K562 (cell line): Measurements from ENCODE around the gene CRIM1. TPM values are rescaled to one million over a fixed set of nuclear protein-coding genes. Genes with fewer than 3 reads are reported as not detected.

ENCODE experiments used
- ATAC-seq: fragments of 200-7000 bp; cut with Tn5 transposase; 3 replicates; pipeline ENCODE4 v1.9.1; 2020; ENCODE audit warnings: moderate library complexity
- BruUV-seq: library from RNA; stranded (reverse); fragments of 400-500 nt; replicated peaks from 2 replicates; lab custom pipeline; 2021; lab: Mats Ljungman, UMichigan
- CTCF ChIA-PET: fragments of 300-600 bp; formaldehyde crosslinking; extraction: SDS; loops from one replicate; lab custom pipeline; 2021; ENCODE audit warnings: low intra/inter-chr PET ratio; lab: Yijun Ruan, JAX
- POLR2A ChIA-PET: fragments of 300-600, 350-650 bp; sonication (Branson Sonifier 250); formaldehyde crosslinking; extraction: SDS; loops from one replicate; lab custom pipeline; 2021; ENCODE audit warnings: antibody characterized with exemption, inconsistent platforms; lab: Yijun Ruan, JAX
- DNase-seq, 4 experiments: peaks; one replicate each; pipeline versions ENCODE4 v3.0.0 to v3.0.0-alpha.2; 2011 to 2018; ENCODE audit warnings: low spot score in 3 of 4, mixed read lengths in 3 of 4; ENCODE audit errors: extremely low read depth in 1 of 4
- FAIRE-seq: peaks from 2 replicates; lab custom pipeline; 2011; peaks lifted over from hg19 to GRCh38; lab: Jason Lieb, UNC
- H2AFZ ChIP-seq: 2 replicates; pipeline ENCODE4 v1.6.0; 2011; ENCODE audit warnings: low read depth, low read length, control low read depth, inconsistent platforms
- H3K27ac ChIP-seq: fragments of 200-600 bp; 3 replicates; pipeline ENCODE4 v1.8.0; 2011; ENCODE audit warnings: low read depth, mild to moderate bottlenecking, control low read depth, inconsistent platforms, low read length, moderate library complexity, mixed read lengths; ENCODE audit errors: extremely low read depth
- H3K27me3 ChIP-seq, 2 experiments: fragments of 300-600 bp in 1 of 2; 2 replicates in 1 of 2; 3 replicates in 1 of 2; pipeline versions ENCODE4 v1.6.0 to v1.8.0; 2011; ENCODE audit warnings: inconsistent platforms in 2 of 2, low read length in 2 of 2, mild to moderate bottlenecking in 1 of 2, mixed read lengths in 1 of 2, moderate library complexity in 1 of 2; ENCODE audit not compliant: control insufficient read depth in 2 of 2, insufficient read depth in 2 of 2
- H3K36me3 ChIP-seq: fragments of 300-600 bp; 3 replicates; pipeline ENCODE4 v1.8.0; 2011; ENCODE audit warnings: mild to moderate bottlenecking, low read length, inconsistent platforms; ENCODE audit not compliant: control insufficient read depth, insufficient read depth
- H3K4me1 ChIP-seq, 2 experiments: fragments of 200-600 bp in 1 of 2; replicated peaks in 1 of 2; 2 replicates in 1 of 2; 3 replicates in 1 of 2; pipeline versions ENCODE4 v1.5.1 to v1.8.0; 2011; ENCODE audit warnings: inconsistent platforms in 2 of 2, low read length in 2 of 2, mild to moderate bottlenecking in 1 of 2, mixed read lengths in 1 of 2, moderate library complexity in 1 of 2; ENCODE audit not compliant: control insufficient read depth in 2 of 2, insufficient read depth in 2 of 2
- H3K4me2 ChIP-seq: 2 replicates; pipeline ENCODE4 v1.6.1; 2011; ENCODE audit warnings: low read length, control low read depth, inconsistent platforms, mixed read lengths; ENCODE audit not compliant: insufficient read depth
- H3K4me3 ChIP-seq: fragments of 200-600 bp; sonication (generic), shearing (Covaris generic); 2 replicates; pipeline ENCODE4 v1.5.1; 2016; ENCODE audit warnings: control low read depth, inconsistent platforms
- H3K79me2 ChIP-seq: fragments of 200-600 bp; 3 replicates; pipeline ENCODE4 v1.8.0; 2011; ENCODE audit warnings: low read length, inconsistent platforms; ENCODE audit not compliant: control insufficient read depth, insufficient read depth
- H3K9ac ChIP-seq, 2 experiments: 2 replicates each; pipeline versions ENCODE4 v1.6.0 to v1.6.1; 2011; ENCODE audit warnings: low read depth in 2 of 2, low read length in 2 of 2, control low read depth in 1 of 2, inconsistent platforms in 1 of 2, mild to moderate bottlenecking in 1 of 2, mixed read lengths in 1 of 2; ENCODE audit not compliant: insufficient read depth in 1 of 2
- H3K9me1 ChIP-seq: one replicate; pipeline ENCODE4 v1.6.0; 2011; ENCODE audit warnings: inconsistent platforms, mild to moderate bottlenecking, low read length, moderate library complexity; ENCODE audit not compliant: control insufficient read depth, insufficient read depth
- H3K9me3 ChIP-seq: replicated peaks from 2 replicates; pipeline ENCODE4 v1.5.1; 2011; ENCODE audit warnings: low read depth, low read length, inconsistent platforms; ENCODE audit not compliant: control insufficient read depth, insufficient read depth
- H4K20me1 ChIP-seq: replicated peaks from 2 replicates; pipeline ENCODE4 v1.6.1; 2011; ENCODE audit warnings: low read length, inconsistent platforms, mixed read lengths; ENCODE audit not compliant: control insufficient read depth, insufficient read depth
- HDAC2 ChIP-seq: fragments of 450-650 bp; IDR thresholded peaks from 2 replicates; pipeline ENCODE4 v1.6.1; 2016; ENCODE audit warnings: mild to moderate bottlenecking
- MEIS2 ChIP-seq: fragments of 450-650 bp; IDR thresholded peaks from 2 replicates; pipeline ENCODE4 v1.6.1; 2014; ENCODE audit warnings: mild to moderate bottlenecking; ENCODE audit not compliant: partially characterized antibody
- ZNF165 ChIP-seq: fragments of 250-450 bp; sonication (Bioruptor Pico); IDR thresholded peaks from 2 replicates; pipeline ENCODE4 v1.4.0; 2020; ENCODE audit warnings: borderline replicate concordance
- WGBS: fragments of 100-300 bp; shearing (Covaris generic); methylation state at CpG from one replicate; pipeline ENCODE4 v1.1.6; 2016; ENCODE audit warnings: low coverage, mixed read lengths; ENCODE audit not compliant: insufficient coverage; ENCODE audit errors: missing lambda C conversion rate; 5-methylcytosine and 5-hydroxymethylcytosine counted together
- in situ Hi-C: fragments of 300-500 bp; cut with MboI; formaldehyde crosslinking; loops from 4 replicates; pipeline ENCODE4 v1.15.0; 2018; ENCODE audit warnings: inconsistent platforms, mixed read lengths
- intact Hi-C: fragments of 100-400 bp; cut with micrococcal nuclease; formaldehyde crosslinking; loops from 2 replicates; pipeline ENCODE4 v1.14.2; 2022
- polyA plus RNA-seq, 8 experiments: library from polyadenylated mRNA; depleted of rRNA in 4 of 8; stranded (reverse) in 5 of 8; unstranded in 3 of 8; fragments of >200 nt; fragmentation: Nextera tagmentation in 2 of 8; fragmentation: Illumina TruSeq in 1 of 8; extraction: Ambion mirVana in 2 of 8; extraction: Trizol in 1 of 8; gene quantifications; 2 replicates each; pipeline versions ENCODE4 v1.2.1 to v1.2.3, GENCODE V29; 2011 to 2014; ENCODE audit warnings: inconsistent platforms in 1 of 8, missing spikeins in 1 of 8
- total RNA-seq, 7 experiments: library from RNA; depleted of rRNA in 6 of 7; stranded (reverse); fragments of >200 nt in 6 of 7; fragmentation: Illumina TruSeq in 2 of 7; extraction: Trizol in 2 of 7; gene quantifications; 2 replicates each; pipeline versions ENCODE4 v1.2.1 to v1.2.3, GENCODE V29; 2011 to 2021; ENCODE audit warnings: low replicate concordance in 1 of 7
- TF ChIP-seq, protein P1 (sequence below): fragments of 250-450 bp; sonication (Bioruptor Pico); IDR thresholded peaks from 2 replicates; pipeline ENCODE4 v1.8.0; 2021; ENCODE audit warnings: borderline replicate concordance, mild to moderate bottlenecking, moderate library complexity; ENCODE audit not compliant: poor library complexity, severe bottlenecking

The CRIM1 gene
- total and polyA plus RNA-seq, 9 of the 15 experiments (the other 6 are each of a cell fraction or from before 2014, with no cell fraction given) = 0.01 to 0.36 (median 0.06) TPM; not detected in 1

- Histone ChIP-seq H3K36me3 (no peaks in the 10 kb centered on the region), H4K20me1 (no peaks in the 10 kb centered on the region), H3K4me1 (peaks cover 0 to 11% of the 10 kb centered on the region in 2 experiments; a peak in 2 of 5 replicates), H3K4me3 (no peak overlapping the region), H2AFZ (no peak overlapping the region), H3K9ac (no peak overlapping the region), H3K9me3 (no peaks in the 10 kb centered on the region), H3K9me1 (no peaks in the 10 kb centered on the region), H3K27me3 (peaks cover 4 to 18% of the 10 kb centered on the region in 2 experiments; a peak in 3 of 5 replicates), H3K27ac (no peak overlapping the region), H3K4me2 (no peak overlapping the region), H3K79me2 (no peaks in the 10 kb centered on the region)
- FAIRE-seq (no peak), DNase-seq (no peak), ATAC-seq (no peak)
- BruUV-seq = no TSS peak
- in situ Hi-C loops (no loop called here), intact Hi-C loops (no loop called here)
- WGBS = 0% methylated on average over 1 of the region's 1 CpG
- TF ChIP-seq MEIS2 = no peak
- TF ChIP-seq ZNF165 (CRISPR knock-in tag) = no peak
- TF ChIP-seq, protein P1, sequence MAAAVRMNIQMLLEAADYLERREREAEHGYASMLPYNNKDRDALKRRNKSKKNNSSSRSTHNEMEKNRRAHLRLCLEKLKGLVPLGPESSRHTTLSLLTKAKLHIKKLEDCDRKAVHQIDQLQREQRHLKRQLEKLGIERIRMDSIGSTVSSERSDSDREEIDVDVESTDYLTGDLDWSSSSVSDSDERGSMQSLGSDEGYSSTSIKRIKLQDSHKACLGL (CRISPR knock-in tag) = no peak
- ChIA-PET CTCF (no interaction called here), POLR2A (no interaction called here)
These were observed 5.3 kb downstream of the CRIM1 start for GRCh38 chr2:36360834-36361233.

DNA sequence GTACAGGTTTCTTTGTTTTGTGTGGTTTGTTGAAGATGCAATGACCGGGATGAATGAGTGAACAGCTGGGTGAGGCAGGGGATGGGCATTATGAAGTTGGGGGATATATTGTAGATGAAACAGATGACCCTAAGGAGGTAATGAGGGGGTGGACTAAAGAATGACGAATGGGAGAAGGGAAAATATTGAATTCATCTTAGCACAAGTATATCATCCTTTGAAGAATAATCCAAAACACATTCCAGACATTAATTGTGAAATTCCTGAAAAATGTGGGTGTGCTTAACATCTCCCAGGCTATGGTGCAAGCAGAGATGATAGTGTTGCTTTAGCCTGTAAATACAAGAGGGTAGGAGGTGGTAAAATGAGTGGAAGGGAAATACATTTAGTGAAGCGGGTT, 5.8 kb downstream of the CRIM1 start:
- peaks cover 0 to 6% of the 10 kb centered on the region in 2 experiments; a peak in 1 of 5 replicates for H3K4me1 ChIP-seq
- POLR2A ChIA-PET = interaction anchor here (0.6 kb wide), 1 partner anchor 10 kb away, joined by 3 read pairs; no protein-coding TSS in a partner anchor
- no peak overlapping the region for H3K9ac ChIP-seq
- no peak overlapping the region for H3K4me3 ChIP-seq
- BruUV-seq = no TSS peak
- no peaks in the 10 kb centered on the region for H3K9me1 ChIP-seq
- no peaks in the 10 kb centered on the region for H3K79me2 ChIP-seq
- H3K9me3 ChIP-seq = no peaks in the 10 kb centered on the region
- H3K4me2 ChIP-seq = no peak overlapping the region
- CTCF ChIA-PET = no interaction called here
- no peaks in the 10 kb centered on the region for H3K36me3 ChIP-seq
- ATAC-seq (no peak), DNase-seq (no peak)
- intact Hi-C loops = no loop called here
- no peak overlapping the region for H3K27ac ChIP-seq
- H3K27me3 ChIP-seq = peaks cover 4 to 14% of the 10 kb centered on the region in 2 experiments; a peak in 3 of 5 replicates
- TF ChIP-seq HDAC2 = no peak
- TF ChIP-seq, all 486 proteins: peak for 0
- 0% methylated on average over 3 of the region's 3 CpGs for WGBS
- H4K20me1 ChIP-seq = no peaks in the 10 kb centered on the region
- H2AFZ ChIP-seq = no peak overlapping the region
- no peak for FAIRE-seq
- in situ Hi-C loops = no loop called here
